HepG2 (cell line): Measurements from ENCODE around the gene SERINC4.

Experiments used
- KDM5A ChIP-seq: fragments of 200-600 bp; sonication (generic); IDR thresholded peaks from 2 replicates; pipeline ENCODE4 v1.7.0; 2018; ENCODE audit warnings: antibody characterized with exemption, mild to moderate bottlenecking, low read length, borderline replicate concordance
- SIN3A ChIP-seq: IDR thresholded peaks from 2 replicates; pipeline ENCODE4 v1.6.1; 2011; ENCODE audit warnings: low read depth, mild to moderate bottlenecking, control low read depth, low read length, borderline replicate concordance
- SMARCC2 ChIP-seq: fragments of 450-650 bp; IDR thresholded peaks from 2 replicates; pipeline ENCODE4 v1.6.1; 2017; ENCODE audit warnings: antibody characterized with exemption, mild to moderate bottlenecking
- ZFX ChIP-seq: sonication (generic); formaldehyde crosslinking; IDR thresholded peaks from 2 replicates; pipeline ENCODE4 v1.4.0; 2020; ENCODE audit warnings: mild to moderate bottlenecking, low read depth, missing genetic modification reagents, moderate library complexity

DNA sequence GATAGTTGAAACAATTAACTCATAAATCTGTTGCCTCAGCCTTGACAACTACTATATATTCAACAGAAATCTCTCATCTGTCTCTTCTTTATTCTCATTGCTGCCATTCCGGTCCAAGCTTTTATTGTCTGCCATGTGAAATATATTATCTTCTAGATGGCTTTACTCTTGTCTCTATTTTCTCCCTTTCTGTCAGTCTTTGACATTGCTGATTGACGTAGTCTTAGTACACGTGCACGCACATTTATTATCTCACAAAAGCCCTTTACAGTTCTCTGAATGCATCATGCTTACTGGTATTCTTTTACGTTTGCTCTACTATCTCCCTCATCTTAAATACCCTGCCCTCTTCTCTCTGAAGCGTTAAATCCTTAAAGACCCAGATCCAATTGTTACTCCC is 48.1 kb downstream of the SERINC4 start:
- TF ChIP-seq SMARCC2 (no peak), SIN3A (no peak), ZFX (no peak), KDM5A (no peak)
